SK-N-SH (cell line): ENCODE measurements around the gene GALNS. TPM values are rescaled to one million over a fixed set of nuclear protein-coding genes. Genes with fewer than 3 reads are reported as not detected.

ENCODE experiments used
- CTCF ChIA-PET: fragments of 300-600, 350-600 bp; formaldehyde crosslinking; extraction: SDS; loops from one replicate; lab custom pipeline; 2021; lab: Yijun Ruan, JAX
- POLR2A ChIA-PET: fragments of 350-600 bp; sonication (Branson Sonifier 250); formaldehyde crosslinking; extraction: SDS; loops from one replicate; lab custom pipeline; 2020; ENCODE audit warnings: antibody characterized with exemption, inconsistent platforms; lab: Yijun Ruan, JAX
- DNase-seq: peaks from one replicate; pipeline ENCODE4 v3.0.0; 2012
- H2AFZ ChIP-seq: fragments of 200-600 bp; sonication (generic); 2 replicates; pipeline ENCODE4 v1.8.1; 2016; ENCODE audit warnings: antibody characterized with exemption, mild to moderate bottlenecking, low read depth
- H3F3A ChIP-seq: fragments of 200-600 bp; sonication (generic); replicated peaks from 2 replicates; pipeline ENCODE3; 2016; ENCODE audit warnings: antibody characterized with exemption, mild to moderate bottlenecking; ENCODE audit not compliant: insufficient read depth
- H3K27ac ChIP-seq, 2 experiments: fragments of 200-500 bp in 1 of 2; fragments of 200-600 bp in 1 of 2; sonication (Bioruptor generic) in 1 of 2; sonication (generic), shearing (Covaris generic) in 1 of 2; 2 replicates each; pipeline versions ENCODE4 v1.5.1 to v1.6.1; 2014 to 2016; ENCODE audit warnings: low read depth in 2 of 2, inconsistent platforms in 1 of 2, low read length in 1 of 2, mild to moderate bottlenecking in 1 of 2, mixed read lengths in 1 of 2
- H3K27me3 ChIP-seq: fragments of 200-600 bp; sonication (generic), shearing (Covaris generic); 2 replicates; pipeline ENCODE4 v1.6.1; 2016; ENCODE audit warnings: mixed run types; ENCODE audit not compliant: insufficient read depth
- H3K36me3 ChIP-seq, 2 experiments: fragments of 200-500 bp in 1 of 2; fragments of 200-600 bp in 1 of 2; sonication (Bioruptor generic) in 1 of 2; sonication (generic) in 1 of 2; replicated peaks in 1 of 2; 2 replicates each; pipeline versions ENCODE3 to v1.5.1; 2014 to 2016; ENCODE audit warnings: low read length in 1 of 2, mild to moderate bottlenecking in 1 of 2; ENCODE audit not compliant: insufficient read depth in 2 of 2, control insufficient read depth in 1 of 2
- H3K4me1 ChIP-seq, 2 experiments: fragments of 200-500 bp in 1 of 2; fragments of 200-600 bp in 1 of 2; sonication (Bioruptor generic) in 1 of 2; sonication (generic), shearing (Covaris generic) in 1 of 2; 2 replicates each; pipeline versions ENCODE4 v1.5.1 to v1.6.1; 2014 to 2016; ENCODE audit warnings: low read depth in 1 of 2, low read length in 1 of 2, mixed run types in 1 of 2; ENCODE audit not compliant: insufficient read depth in 2 of 2, control insufficient read depth in 1 of 2
- H3K4me2 ChIP-seq: fragments of 200-600 bp; sonication (generic), shearing (Covaris generic); 2 replicates; pipeline ENCODE4 v1.6.1; 2017; ENCODE audit warnings: mixed run types
- H3K4me3 ChIP-seq, 2 experiments: fragments of 200-500 bp in 1 of 2; fragments of 200-600 bp in 1 of 2; sonication (Bioruptor generic) in 1 of 2; sonication (generic), shearing (Covaris generic) in 1 of 2; 2 replicates each; pipeline versions ENCODE4 v1.5.1 to v1.8.1; 2014 to 2016; ENCODE audit warnings: low read depth in 2 of 2, inconsistent platforms in 1 of 2, low read length in 1 of 2, mild to moderate bottlenecking in 1 of 2, mixed read lengths in 1 of 2, moderate library complexity in 1 of 2
- H3K79me2 ChIP-seq: fragments of 200-600 bp; sonication (generic); 2 replicates; pipeline ENCODE4 v1.8.1; 2017; ENCODE audit warnings: mild to moderate bottlenecking; ENCODE audit not compliant: insufficient read depth
- H3K9ac ChIP-seq: fragments of 200-600 bp; sonication (generic); 2 replicates; pipeline ENCODE4 v1.6.1; 2017; ENCODE audit warnings: mixed run types
- H3K9me2 ChIP-seq: fragments of 200-600 bp; sonication (generic); 2 replicates; pipeline ENCODE4 v1.6.1; 2017; ENCODE audit warnings: mixed run types
- H3K9me3 ChIP-seq: fragments of 200-600 bp; sonication (generic); 2 replicates; pipeline ENCODE4 v1.6.1; 2017; ENCODE audit warnings: mixed run types, mild to moderate bottlenecking, moderate library complexity
- H4K20me1 ChIP-seq: fragments of 200-600 bp; sonication (generic); 2 replicates; pipeline ENCODE4 v1.6.1; 2017; ENCODE audit warnings: mild to moderate bottlenecking, mixed run types; ENCODE audit not compliant: insufficient read depth
- CTCF ChIP-seq: fragments of 200-600 bp; sonication (generic); IDR thresholded peaks from 2 replicates; pipeline ENCODE4 v1.6.1; 2017; ENCODE audit warnings: antibody characterized with exemption, mild to moderate bottlenecking, moderate library complexity
- EP300 ChIP-seq, 2 experiments: IDR thresholded peaks; 2 replicates each; pipeline versions ENCODE4 v1.4.0 to v1.6.1; 2012; ENCODE audit warnings: borderline replicate concordance in 1 of 2, low read depth in 1 of 2, low read length in 1 of 2
- EZH2phosphoT487 ChIP-seq: fragments of 200-600 bp; sonication (generic); IDR thresholded peaks from 2 replicates; pipeline ENCODE4 v1.6.1; 2017; ENCODE audit warnings: low read depth, mixed run types, mild to moderate bottlenecking, antibody characterized with exemption, moderate library complexity, borderline replicate concordance
- FOXM1 ChIP-seq: IDR thresholded peaks from 2 replicates; pipeline ENCODE4 v1.4.0; 2012; ENCODE audit warnings: low read depth, mild to moderate bottlenecking
- GABPA ChIP-seq: IDR thresholded peaks from 2 replicates; pipeline ENCODE4 v1.4.0; 2012; ENCODE audit warnings: low read depth, mild to moderate bottlenecking
- GATA2 ChIP-seq: sonication (generic); formaldehyde crosslinking; IDR thresholded peaks from 2 replicates; pipeline ENCODE4 v1.5.0; 2020; ENCODE audit warnings: mild to moderate bottlenecking, missing genetic modification reagents
- IRF3 ChIP-seq: fragments of 150-350 bp; IDR thresholded peaks from 2 replicates; pipeline ENCODE4 v1.6.1; 2016; ENCODE audit warnings: mild to moderate bottlenecking, low read depth, low read length
- POLR2AphosphoS5 ChIP-seq: IDR thresholded peaks from 2 replicates; pipeline ENCODE4 v1.6.1; 2012; ENCODE audit warnings: low read depth, low read length
- RCOR1 ChIP-seq: fragments of 150-350 bp; IDR thresholded peaks from 2 replicates; pipeline ENCODE4 v1.6.1; 2017; ENCODE audit warnings: antibody characterized with exemption, low read length
- SIN3A ChIP-seq: IDR thresholded peaks from 2 replicates; pipeline ENCODE4 v1.6.1; 2012; ENCODE audit warnings: low read depth, mild to moderate bottlenecking, low read length, moderate library complexity, borderline replicate concordance
- SMC3 ChIP-seq: IDR thresholded peaks from 2 replicates; pipeline ENCODE4 v1.6.1; 2012; ENCODE audit warnings: low read depth, low read length, improper control_type of control experiment
- WGBS: methylation state at CpG from one replicate; pipeline ENCODE4 v1.1.6; 2017; ENCODE audit warnings: low lambda C conversion rate; 5-methylcytosine and 5-hydroxymethylcytosine counted together
- polyA plus RNA-seq, 3 experiments: library from polyadenylated mRNA; depleted of rRNA; stranded (reverse); fragments of >200 nt; gene quantifications; 2 replicates each; pipeline ENCODE4 v1.2.3, GENCODE V29; 2012

The GALNS gene
- polyA plus RNA-seq, 1 of the 3 experiments (the other 2 are of a cell fraction): 16.5 TPM

- H3K9me3 ChIP-seq: no peaks in the 10 kb centered on the region
- no peak overlapping the region for H3K9ac ChIP-seq
- no peak overlapping the region for H2AFZ ChIP-seq
- H3K4me1 ChIP-seq: no peaks in the 10 kb centered on the region
- no peaks in the 10 kb centered on the region for H3K9me2 ChIP-seq
- WGBS: 79% methylated on average over 12 of the region's 15 CpGs
- ChIA-PET POLR2A (no interaction called here), CTCF (interaction anchor here (1.0 to 1.2 kb wide), 2 partner anchors 15 to 39 kb away, joined by 3 to 4 read pairs; no protein-coding TSS in a partner anchor)
- TF ChIP-seq IRF3: no peak
- no peak for TF ChIP-seq GATA2
- no peak for TF ChIP-seq SMC3
- no peaks in the 10 kb centered on the region for H3K27me3 ChIP-seq
- H3K27ac ChIP-seq: no peak overlapping the region
- DNase-seq: no peak
- no peaks in the 10 kb centered on the region for H3K79me2 ChIP-seq
- H3F3A ChIP-seq: no peaks in the 10 kb centered on the region
- no peak overlapping the region for H3K4me2 ChIP-seq
- H3K4me3 ChIP-seq: no peak overlapping the region
- H4K20me1 ChIP-seq: 0 out of 2 replicates have a peak, but pooled peaks cover 1% of the 10 kb centered on the region
- H3K36me3 ChIP-seq: peaks cover 0 to 17% of the 10 kb centered on the region in 2 experiments
Measured at GRCh38 chr16:88842308-88842756, 14.4 kb downstream of the GALNS start.

- Histone ChIP-seq H4K20me1 (no peaks in the 10 kb centered on the region), H3F3A (no peaks in the 10 kb centered on the region), H3K79me2 (no peaks in the 10 kb centered on the region), H3K36me3 (peaks cover 0 to 17% of the 10 kb centered on the region in 2 experiments), H3K27me3 (no peaks in the 10 kb centered on the region), H3K4me3 (no peak overlapping the region), H3K9me3 (no peaks in the 10 kb centered on the region), H2AFZ (no peak overlapping the region), H3K9me2 (no peaks in the 10 kb centered on the region), H3K4me1 (no peaks in the 10 kb centered on the region), H3K9ac (no peak overlapping the region), H3K4me2 (no peak overlapping the region), H3K27ac (no peak overlapping the region)
- 93% methylated on average over 29 of the region's 40 CpGs for WGBS
- POLR2A ChIA-PET: no interaction called here
- TF ChIP-seq POLR2AphosphoS5 (no peak), IRF3 (no peak)
- CTCF ChIA-PET: no interaction called here
- no peak for DNase-seq
Measured at GRCh38 chr16:88841521-88842307, 15.0 kb downstream of the GALNS start.

- POLR2A ChIA-PET: no interaction called here
- 94% methylated on average over 19 of the region's 30 CpGs for WGBS
Measured at GRCh38 chr16:88840600-88841215, 16.0 kb downstream of the GALNS start.

More at GRCh38 chr16:88840600-88841215, 16.0 kb downstream of the GALNS start:
- H3K9me2 ChIP-seq: no peaks in the 10 kb centered on the region
- H4K20me1 ChIP-seq: no peaks in the 10 kb centered on the region
- H3K9ac ChIP-seq: no peak overlapping the region
- no peak overlapping the region for H3K4me3 ChIP-seq
- TF ChIP-seq EP300 (IDR thresholded peaks at IDR 0.05; ENCODE audit: borderline replicate concordance in 1 of 2, low read depth in 1 of 2, low read length in 1 of 2) (no peak), CTCF (no peak), GATA2 (no peak), IRF3 (no peak), SIN3A (no peak), FOXM1 (no peak), RCOR1 (no peak), GABPA (no peak), EZH2phosphoT487 (no peak)
- peaks cover 0 to 19% of the 10 kb centered on the region in 2 experiments for H3K36me3 ChIP-seq
- H3K27ac ChIP-seq: no peak overlapping the region
- H3K4me2 ChIP-seq: no peak overlapping the region
- no peaks in the 10 kb centered on the region for H3K27me3 ChIP-seq
- CTCF ChIA-PET: interaction anchor here (1.7 kb wide), 2 partner anchors 17 to 24 kb away, joined by 4 to 5 read pairs; no protein-coding TSS in a partner anchor
- DNase-seq: no peak
- H3K4me1 ChIP-seq: no peaks in the 10 kb centered on the region
- H3F3A ChIP-seq: no peaks in the 10 kb centered on the region
- H3K9me3 ChIP-seq: no peaks in the 10 kb centered on the region
- no peaks in the 10 kb centered on the region for H3K79me2 ChIP-seq
- H2AFZ ChIP-seq: no peak overlapping the region
